Cortex of kidney (tissue), 1 donor: ENCODE measurements around the gene ERI2.

Experiments
- DNase-seq: peaks from one replicate; lab custom pipeline; 2025; lab: John Stamatoyannopoulos, UW

ERI2 gene

GRCh38 chr16:20806168-20807050 is at the start of gene ERI2, which contains the start of gene REXO5:
Gene ERI2, minus strand, starts transcription at chr16:20806472. Its CDS starts 42 bp downstream, at chr16:20806430.
Gene REXO5, plus strand, starts transcription at chr16:20806527. Its CDS starts 427 bp downstream, at chr16:20806954.
- no peak for DNase-seq

DNA sequence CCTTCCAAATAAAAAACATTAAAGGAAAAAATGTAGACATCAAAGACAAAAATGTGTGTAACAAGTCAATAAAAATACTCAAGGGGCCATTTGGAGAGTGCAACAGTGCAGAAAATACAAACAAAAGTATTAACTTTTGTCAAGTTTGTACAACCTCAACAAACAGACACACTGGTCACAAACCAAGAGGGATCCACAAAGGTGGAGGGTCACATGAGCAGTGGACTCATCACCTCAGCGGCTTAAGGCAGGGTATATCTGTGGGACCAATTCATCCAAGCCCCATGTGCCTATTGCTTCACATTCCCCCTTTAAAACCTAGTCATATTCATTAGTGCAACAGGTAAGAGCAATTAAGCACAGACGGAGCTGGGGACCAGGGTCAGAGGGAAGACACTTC is 48.7 kb upstream of the ERI2 start:
- DNase-seq, result no peak

DNA sequence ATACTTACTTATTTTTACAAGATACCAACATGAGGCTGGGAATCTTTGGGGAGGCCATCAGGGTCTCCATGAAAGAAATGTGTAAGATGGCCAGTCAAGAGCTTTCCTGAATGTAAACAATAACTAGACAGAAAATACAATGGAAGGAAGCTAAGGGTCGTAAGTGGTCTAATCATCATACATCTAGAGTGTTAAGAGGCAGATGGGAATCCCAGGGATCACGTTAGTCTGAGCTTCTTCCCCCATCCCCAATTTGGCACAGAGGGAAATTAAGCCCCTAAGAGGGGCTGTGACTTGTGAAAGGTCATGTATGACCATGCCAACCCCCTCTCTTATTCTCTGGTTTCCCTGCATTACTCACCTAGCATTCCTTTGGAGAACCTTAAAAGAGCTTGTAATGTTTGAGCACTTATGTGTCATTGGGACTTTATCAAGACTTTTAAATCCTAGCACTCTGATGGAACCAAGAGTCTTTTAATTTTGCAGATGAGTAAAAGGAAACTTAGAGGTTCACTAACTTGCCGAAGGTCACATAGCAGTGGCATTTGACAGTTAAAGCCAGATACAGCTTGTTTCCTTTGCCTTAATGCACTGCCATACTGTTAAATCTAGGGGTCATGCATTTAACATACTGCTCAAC is 47.8 kb upstream of the ERI2 start:
- no peak for DNase-seq

DNA sequence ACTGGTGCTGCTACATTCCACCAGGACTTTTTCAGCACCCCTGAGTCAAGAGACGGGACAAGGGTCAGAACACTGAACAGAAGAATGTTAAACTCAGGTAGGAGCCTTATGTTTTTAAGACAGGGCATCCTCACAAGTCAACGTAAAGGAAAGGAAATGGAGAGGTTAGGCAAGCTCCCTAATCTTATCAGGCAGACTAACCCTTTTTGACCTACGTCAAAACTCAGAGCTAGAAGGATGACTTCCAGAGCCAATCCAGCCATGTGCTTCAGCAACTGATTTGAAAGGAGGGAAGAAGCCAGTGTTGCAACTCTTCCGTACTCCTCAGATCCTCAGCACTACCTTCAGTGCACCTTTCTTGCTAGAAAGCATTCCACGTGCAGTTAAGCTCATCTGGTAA is 46.9 kb upstream of the ERI2 start:
- DNase-seq, result no peak

DNA sequence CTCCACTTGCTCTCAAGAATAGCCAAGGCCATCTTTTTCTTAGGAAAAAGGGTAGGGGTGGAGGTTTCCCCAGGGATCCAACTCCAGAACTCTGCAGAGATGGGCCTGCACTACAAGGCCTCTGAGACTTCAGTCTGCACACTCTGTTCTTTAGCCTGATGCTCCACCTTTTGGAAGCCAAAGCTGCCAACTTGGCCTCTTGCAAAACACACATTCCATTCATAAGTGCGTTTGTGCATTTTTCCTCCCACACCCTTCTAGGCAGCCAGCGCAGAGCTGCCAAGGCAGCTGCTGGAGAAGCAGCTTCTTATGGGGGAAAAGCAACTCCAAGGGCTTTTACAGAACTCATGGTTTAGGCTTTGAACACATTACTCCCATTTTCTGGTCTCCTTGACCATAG is 45.3 kb upstream of the ERI2 start:
- DNase-seq, result no peak

GRCh38 chr16:20850981-20851380 is 44.7 kb upstream of the ERI2 start:
- no peak for DNase-seq

DNA sequence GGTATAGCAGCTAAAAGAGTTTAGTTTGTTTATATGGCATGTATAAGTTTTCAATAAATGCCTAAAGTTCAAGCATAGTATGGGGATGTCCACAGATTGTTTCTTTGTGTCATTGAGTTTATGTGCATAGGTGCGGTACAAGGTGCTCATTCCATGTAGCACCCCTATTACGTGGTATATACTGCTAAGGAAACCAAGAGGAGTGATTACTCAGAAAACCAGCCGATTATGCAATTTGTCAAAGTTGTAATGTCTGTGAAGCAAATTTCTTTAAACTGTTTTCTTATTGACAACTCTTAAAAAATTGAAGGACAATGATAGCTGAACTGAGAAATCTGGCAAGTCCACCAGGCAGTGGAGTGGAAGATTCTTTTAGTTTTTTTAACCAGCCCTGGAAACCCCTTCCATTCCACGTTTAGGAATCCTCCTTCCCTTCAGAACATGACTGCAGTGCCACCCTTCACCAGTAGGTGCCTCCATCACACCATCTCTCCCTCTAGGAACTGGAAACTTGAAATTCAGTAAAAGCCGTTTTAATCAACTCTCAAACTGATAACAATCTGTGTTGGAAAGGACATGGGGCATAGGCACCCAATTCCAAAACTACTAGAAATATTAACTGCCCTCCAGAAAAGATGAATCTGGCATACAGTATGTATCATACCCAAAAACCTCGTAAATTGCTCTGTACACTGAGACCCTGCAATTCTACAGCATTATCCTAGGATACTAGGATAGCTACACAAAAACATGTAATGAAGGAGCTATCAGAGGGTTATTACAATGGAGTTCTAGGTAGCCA is 43.5 kb upstream of the ERI2 start:
- DNase-seq, result no peak

DNA sequence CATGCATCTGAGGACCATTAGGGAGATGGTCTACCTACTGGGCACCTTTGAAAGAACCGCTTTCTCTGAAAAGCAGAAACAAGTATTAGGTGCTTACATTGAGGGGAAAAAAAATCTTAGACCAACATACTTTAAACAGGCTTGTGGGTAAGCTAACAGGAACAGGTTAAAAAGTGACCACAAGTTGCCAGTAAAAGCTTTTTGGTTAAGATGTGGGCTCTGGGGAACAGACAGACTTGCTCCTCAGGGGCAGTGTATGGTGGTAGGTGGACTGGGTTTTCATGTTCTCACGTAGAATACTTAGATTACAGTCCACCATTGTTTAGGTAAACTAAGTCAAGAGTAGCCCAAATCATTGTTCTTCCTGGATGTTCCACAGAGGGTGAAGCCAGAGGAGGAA is 41.3 kb upstream of the ERI2 start:
- DNase-seq, result no peak

- DNase-seq, result no peak
Observed at GRCh38 chr16:20846551-20846950, 40.3 kb upstream of the ERI2 start.

GRCh38 chr16:20846030-20846429 is 39.8 kb upstream of the ERI2 start:
- DNase-seq, result no peak

- no peak for DNase-seq
Observed at GRCh38 chr16:20844588-20844987, 38.3 kb upstream of the ERI2 start.

DNA sequence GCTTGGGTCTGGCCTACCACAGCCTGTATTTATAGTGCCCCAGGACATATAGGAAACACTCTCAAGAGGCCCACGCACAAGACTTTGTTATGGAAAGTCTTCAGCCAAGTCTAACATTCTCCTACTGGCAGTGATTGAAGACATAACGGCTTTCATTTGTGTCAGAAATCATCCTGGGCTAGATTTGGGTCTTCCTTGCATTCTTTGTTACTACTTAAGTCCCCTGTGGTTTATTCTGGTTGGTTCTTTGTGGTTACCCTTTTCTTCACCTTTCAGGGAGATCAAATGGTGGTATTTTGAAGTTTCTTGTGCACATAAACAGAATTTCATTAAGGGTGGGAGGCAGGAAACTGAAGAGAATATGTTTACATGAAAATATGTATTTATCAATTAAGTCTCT is 37.8 kb upstream of the ERI2 start:
- no peak for DNase-seq

- no peak for DNase-seq
Observed at GRCh38 chr16:20839504-20839903, 33.2 kb upstream of the ERI2 start.

- DNase-seq, result no peak
Observed at GRCh38 chr16:20838240-20838639, 32.0 kb upstream of the ERI2 start.

DNA sequence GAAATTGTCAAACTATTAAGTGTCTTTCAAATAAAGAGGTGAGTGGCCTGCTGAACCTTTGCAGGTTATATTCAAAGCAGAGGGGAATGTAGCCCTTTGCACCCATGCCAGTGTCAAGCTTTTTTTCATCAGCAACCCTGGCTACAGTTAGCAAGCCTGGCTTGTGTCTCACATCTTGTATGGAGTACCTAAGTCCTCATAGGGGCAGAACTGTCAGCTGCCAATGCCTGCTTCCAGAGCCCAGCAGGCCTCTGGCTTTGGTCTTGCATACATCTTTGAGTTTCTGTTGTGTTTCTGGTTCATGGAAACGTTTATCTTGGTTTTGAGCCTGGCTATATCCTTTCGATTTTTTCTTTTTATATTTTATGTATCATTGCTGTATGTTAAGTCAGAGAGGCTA is 26.8 kb upstream of the ERI2 start:
- no peak for DNase-seq

DNA sequence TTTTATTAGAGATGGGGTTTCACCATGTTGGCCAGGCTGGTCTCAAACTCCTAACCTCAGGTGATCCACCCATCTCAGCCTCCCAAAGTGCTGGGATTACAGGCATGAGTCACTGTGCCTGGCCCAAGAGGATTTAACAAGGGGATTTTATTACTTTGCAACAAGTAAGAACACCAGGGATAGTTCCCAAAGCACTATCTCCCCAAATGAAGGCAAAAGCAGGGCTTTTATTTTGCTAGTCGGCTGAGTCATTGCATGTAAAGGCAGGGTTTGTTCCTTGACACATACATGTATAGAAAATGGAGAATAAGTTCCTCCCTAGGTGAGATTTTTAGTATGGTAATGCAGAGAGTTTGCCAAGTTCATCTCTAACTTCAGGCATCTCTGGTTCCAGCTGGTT is 24.1 kb upstream of the ERI2 start:
- no peak for DNase-seq

DNA sequence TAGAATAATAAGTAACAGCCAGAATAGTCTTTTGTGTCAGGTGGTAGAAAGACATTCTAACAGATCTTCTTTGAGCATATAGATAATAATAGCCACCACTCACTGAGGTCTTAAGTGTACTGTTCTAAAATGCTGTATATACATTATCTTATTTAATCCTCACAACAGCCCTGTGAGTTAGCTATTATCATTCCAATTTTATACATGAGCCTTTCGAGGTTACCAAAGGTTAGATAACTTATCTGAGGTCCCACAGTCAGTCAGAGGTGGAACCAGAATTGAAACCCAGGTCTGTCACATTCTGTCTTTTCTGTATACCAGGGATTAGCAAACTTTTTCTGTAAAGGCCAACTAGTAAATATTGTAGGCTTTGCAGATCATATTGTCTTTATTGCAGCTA is 23.3 kb upstream of the ERI2 start:
- DNase-seq, result no peak

- no peak for DNase-seq
Observed at GRCh38 chr16:20826039-20826566, 19.8 kb upstream of the ERI2 start.

- no peak for DNase-seq
Observed at GRCh38 chr16:20822521-20823325, 16.5 kb upstream of the ERI2 start.

DNA sequence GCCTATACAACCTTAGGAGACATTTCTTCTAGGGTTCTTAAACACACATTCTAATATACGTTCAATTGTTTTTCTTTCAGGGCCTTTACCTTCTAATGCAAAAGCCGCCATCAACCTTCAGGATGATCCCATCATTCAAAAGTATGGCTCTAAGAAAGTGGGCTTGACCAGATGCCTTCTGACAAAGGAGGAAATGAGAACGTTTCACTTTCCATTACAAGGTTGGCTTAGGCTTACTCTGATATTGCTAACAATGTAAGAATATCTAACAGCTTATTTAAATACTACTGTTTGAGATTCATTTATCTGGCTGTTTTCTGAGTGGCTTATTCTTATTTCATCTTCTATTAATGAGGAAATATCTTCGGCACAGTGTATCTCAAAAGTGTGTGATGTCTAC is 15.4 kb upstream of the ERI2 start:
- no peak for DNase-seq

DNA sequence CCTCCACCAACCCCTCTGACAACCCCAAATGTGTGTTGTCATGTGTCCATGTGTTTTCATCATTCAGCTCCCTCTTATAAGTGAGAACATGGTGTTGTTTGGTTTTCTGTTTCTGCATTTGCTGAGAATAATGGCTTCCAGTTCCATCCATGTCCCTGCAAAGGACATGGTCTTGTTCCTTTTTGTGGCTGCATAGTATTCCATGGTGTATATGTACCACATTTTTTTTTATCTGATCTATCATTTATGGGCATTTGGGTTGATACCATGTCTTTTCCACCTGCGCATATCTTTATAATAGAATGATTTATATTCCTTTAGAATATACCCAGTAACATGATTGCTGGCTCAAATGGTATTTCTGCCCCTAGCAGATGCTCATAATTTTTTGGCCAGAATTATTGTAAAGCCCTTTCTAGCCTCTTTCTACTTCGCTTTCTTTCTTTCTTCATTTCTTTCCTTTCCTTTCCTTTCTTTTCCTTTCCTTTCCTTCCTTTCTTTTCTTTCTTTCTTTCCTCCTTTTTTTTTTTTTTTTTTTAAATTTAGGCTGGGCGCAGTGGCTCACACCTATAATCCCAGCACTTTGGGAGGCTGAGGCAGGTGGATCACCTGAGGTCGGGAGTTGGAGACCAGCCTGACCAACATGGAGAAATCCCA is 12.8 kb upstream of the ERI2 start:
- DNase-seq, result no peak
